ENCODE data around the gene ATRAID.
"Not testable (repeated sequence)": the region's sequence is repeated elsewhere in the genome, so short reads cannot be mapped to it uniquely, and the experiment has no call there.

ATRAID gene

DNA sequence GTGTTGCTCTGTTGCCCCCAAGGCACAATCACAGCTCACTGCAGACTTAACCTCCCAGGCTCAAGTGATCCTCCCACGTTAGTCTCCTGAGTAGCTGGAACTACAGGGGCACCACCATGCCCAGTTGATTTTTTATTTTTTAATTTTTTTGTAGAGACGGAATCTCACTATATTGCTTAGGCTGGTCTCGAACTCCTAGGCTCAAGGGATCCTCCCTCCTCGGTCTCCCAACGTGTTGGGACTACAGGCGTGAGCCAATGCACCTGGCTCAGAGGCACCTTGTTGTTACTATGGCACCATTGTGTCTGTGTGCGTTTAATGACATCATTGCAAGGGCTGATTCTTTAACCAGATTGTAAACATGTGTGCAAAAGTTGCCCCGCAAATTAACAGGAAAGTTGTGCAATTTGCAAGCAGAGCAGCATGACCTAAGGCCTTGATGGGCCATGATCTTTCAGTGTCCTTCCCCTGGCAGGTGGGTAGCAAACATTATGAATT lies 40.4 kb upstream of the ATRAID start:
- TF ChIP-seq, protein P1, sequence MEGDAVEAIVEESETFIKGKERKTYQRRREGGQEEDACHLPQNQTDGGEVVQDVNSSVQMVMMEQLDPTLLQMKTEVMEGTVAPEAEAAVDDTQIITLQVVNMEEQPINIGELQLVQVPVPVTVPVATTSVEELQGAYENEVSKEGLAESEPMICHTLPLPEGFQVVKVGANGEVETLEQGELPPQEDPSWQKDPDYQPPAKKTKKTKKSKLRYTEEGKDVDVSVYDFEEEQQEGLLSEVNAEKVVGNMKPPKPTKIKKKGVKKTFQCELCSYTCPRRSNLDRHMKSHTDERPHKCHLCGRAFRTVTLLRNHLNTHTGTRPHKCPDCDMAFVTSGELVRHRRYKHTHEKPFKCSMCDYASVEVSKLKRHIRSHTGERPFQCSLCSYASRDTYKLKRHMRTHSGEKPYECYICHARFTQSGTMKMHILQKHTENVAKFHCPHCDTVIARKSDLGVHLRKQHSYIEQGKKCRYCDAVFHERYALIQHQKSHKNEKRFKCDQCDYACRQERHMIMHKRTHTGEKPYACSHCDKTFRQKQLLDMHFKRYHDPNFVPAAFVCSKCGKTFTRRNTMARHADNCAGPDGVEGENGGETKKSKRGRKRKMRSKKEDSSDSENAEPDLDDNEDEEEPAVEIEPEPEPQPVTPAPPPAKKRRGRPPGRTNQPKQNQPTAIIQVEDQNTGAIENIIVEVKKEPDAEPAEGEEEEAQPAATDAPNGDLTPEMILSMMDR (IDR thresholded peaks at IDR 0.05; ENCODE audit: low read depth, low read length, missing control alignments), result no peak
- Histone ChIP-seq H3K4me3 (ENCODE audit: low read depth, low read length) (no peak overlapping the region), H3K27me3 (replicated peaks) (peaks cover 15% of the 10 kb centered on the region), H3K27ac (no peak overlapping the region), H3K36me3 (replicated peaks) (no peaks in the 10 kb centered on the region)
- in situ Hi-C loops (cut with HindIII; ENCODE audit: low pct_ligation_motif_present, low sequenced_read_pairs), result no loop called here
- DNase-seq, result no peak

DNA sequence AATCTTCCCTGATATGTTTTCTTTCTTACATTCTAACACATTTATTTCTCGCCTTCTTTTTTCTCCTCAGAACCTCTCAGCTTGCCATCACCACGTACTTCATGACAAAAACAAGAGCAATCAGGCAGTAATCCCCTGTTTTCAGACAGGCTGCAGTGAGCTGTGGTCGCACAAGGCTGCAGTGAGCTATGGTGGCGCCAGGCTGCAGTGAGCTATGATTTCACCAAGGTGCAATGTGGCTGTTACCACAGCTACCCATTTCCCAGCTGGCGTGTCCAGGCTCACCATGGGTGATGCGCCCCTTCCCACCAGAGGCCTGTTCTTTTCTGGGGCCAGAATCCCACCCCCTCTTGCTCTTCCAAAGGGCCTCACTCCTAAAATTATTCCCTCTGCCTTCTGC lies 37.2 kb upstream of the ATRAID start:
- Histone ChIP-seq H3K4me3 (ENCODE audit: low read depth, low read length) (no peak overlapping the region), H3K36me3 (replicated peaks) (no peaks in the 10 kb centered on the region), H3K27me3 (replicated peaks) (peaks cover 15% of the 10 kb centered on the region), H3K27ac (no peak overlapping the region)
- DNase-seq, result no peak
- in situ Hi-C loops (cut with HindIII; ENCODE audit: low pct_ligation_motif_present, low sequenced_read_pairs), result no loop called here
- TF ChIP-seq, protein P1 (IDR thresholded peaks at IDR 0.05; ENCODE audit: low read depth, low read length, missing control alignments), result no peak

DNA sequence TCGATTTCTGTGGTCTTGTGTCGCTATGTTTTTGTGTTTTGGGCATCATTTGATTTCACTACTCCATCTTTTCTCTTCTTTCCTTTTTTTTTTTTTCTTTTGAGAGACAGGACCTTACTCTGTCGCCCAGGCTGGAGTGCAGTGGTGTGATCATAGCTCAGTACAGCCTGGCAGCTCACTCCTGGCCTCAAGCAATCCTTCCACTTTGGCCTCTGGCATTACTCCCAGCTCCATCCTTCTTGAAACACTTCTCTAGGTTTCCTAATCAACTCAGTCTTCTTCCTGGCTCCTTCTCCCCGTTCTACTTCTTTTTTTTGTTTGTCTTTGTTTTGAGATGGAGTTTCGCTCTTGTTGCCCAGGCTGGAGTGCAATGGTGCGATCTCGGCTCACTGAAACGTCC lies 36.5 kb upstream of the ATRAID start:
- Histone ChIP-seq H3K27ac (no peak overlapping the region), H3K36me3 (replicated peaks) (no peaks in the 10 kb centered on the region), H3K27me3 (replicated peaks) (peaks cover 12% of the 10 kb centered on the region), H3K4me3 (ENCODE audit: low read depth, low read length) (no peak overlapping the region)
- no peak for DNase-seq
- TF ChIP-seq, protein P1 (IDR thresholded peaks at IDR 0.05; ENCODE audit: low read depth, low read length, missing control alignments), result no peak
- in situ Hi-C loops (cut with HindIII; ENCODE audit: low pct_ligation_motif_present, low sequenced_read_pairs), result no loop called here

DNA sequence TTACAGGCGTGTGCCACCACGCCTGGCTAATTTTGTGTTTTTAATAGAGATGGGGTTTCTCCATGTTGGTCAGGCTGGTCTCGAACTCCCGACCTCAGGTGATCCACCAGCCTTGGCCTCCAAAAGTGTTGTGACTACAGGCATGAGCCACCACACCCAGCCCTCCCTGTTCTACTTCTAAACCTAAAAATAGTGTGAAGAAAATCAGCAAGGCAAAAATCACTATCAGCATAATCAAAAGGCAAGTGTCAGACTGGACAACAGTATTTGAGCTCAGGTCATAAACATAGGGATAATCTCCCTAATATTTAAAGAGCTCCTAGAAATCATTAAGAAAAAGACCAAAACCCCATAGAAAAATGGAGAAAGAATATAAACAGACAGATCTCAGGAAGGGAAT lies 36.1 kb upstream of the ATRAID start:
- not testable (repeated sequence) for DNase-seq

DNA sequence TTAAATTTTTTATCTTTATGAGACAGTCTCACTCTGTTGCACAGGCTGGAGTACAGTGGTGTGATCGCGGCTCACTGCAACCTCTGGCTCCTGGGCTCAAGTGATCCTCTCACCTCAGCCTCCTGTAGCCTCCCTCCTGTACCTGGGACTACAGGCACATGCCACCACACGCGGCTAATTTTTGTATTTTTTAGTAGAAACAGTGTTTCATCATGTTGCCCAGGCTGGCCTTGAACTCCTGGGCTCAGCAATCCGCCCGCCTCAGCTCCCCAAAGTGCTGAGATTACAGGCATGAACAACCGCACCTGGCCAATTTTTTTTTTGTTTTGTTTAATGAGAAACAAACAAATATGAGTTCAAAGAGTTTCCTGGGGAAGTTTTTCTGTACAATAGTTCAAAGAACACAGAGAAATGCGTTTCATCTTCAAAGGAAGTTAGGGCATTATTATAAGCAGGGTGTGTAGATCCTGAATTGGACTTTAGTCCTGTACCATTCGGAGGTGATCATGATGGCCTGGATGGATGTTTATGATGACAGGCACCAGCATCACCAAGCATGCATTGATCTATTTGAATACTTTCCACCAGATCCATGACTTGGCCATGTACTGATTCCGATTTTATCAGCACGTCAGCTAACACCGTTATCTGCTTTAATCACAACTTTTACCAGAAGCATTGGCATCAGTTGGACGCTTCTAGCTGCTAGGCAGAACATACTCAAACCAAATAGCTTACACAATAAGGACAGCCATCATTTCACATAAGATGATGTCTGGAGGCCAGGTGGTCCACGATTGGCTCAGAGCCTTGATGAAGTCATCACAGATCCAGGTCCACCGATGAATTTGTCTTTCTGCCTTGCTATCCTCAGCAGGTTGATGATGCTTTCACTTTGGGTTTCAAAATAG lies 34.1 kb upstream of the ATRAID start:
- in situ Hi-C loops (cut with HindIII; ENCODE audit: low pct_ligation_motif_present, low sequenced_read_pairs), result no loop called here
- Histone ChIP-seq H3K27ac (no peak overlapping the region), H3K4me3 (ENCODE audit: low read depth, low read length) (no peak overlapping the region), H3K27me3 (replicated peaks) (peaks cover 6% of the 10 kb centered on the region), H3K36me3 (replicated peaks) (no peaks in the 10 kb centered on the region)
- TF ChIP-seq, protein P1 (IDR thresholded peaks at IDR 0.05; ENCODE audit: low read depth, low read length, missing control alignments), result no peak
- no peak for DNase-seq

More for the DNA sequence above, 36.1 kb upstream of the ATRAID start:
- H3K36me3 ChIP-seq (replicated peaks); H3K4me3 ChIP-seq (ENCODE audit: low read depth, low read length); H3K27ac ChIP-seq; in situ Hi-C loops (cut with HindIII; ENCODE audit: low pct_ligation_motif_present, low sequenced_read_pairs): not testable (repeated sequence)
- H3K27me3 ChIP-seq (replicated peaks), result peaks cover 10% of the 10 kb centered on the region

DNA sequence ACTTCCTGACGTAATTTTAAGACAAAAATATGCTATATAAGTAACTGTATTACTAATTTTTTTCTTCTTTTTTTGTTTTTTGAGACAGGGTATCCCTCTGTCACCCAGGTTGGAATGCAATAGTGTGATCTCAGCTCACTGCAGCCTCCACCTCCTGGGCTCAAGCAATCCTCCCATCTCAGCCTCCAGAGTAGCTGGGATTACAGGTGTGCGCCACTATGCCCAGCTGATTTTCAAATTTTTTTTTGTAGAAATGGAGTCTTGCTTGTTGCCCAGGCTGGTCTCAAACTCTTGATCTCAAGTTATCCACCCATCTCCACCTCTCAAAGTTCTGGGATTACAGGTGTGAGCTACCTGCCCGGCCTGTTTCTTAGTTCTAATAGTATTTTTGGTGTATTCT lies 33.4 kb upstream of the ATRAID start:
- TF ChIP-seq, protein P1 (IDR thresholded peaks at IDR 0.05; ENCODE audit: low read depth, low read length, missing control alignments), result no peak
- H3K27me3 ChIP-seq (replicated peaks), result peaks cover 2% of the 10 kb centered on the region
- in situ Hi-C loops (cut with HindIII; ENCODE audit: low pct_ligation_motif_present, low sequenced_read_pairs), result no loop called here
- H3K4me3 ChIP-seq (ENCODE audit: low read depth, low read length), result no peak overlapping the region
- DNase-seq, result no peak
- no peaks in the 10 kb centered on the region for H3K36me3 ChIP-seq (replicated peaks)
- H3K27ac ChIP-seq, result no peak overlapping the region
